H1 (cell line): ENCODE data around the gene GNG4.
A peak's percentile ranks its signal among the peaks of the same experiment; 100 is the strongest.
"Not testable (repeated sequence)": the region's sequence is repeated elsewhere in the genome, so short reads cannot be mapped to it uniquely, and the experiment has no call there.

Experiments
- ASH2L ChIP-seq: fragments of 200-600, 300-600 bp; sonication (generic); IDR thresholded peaks from one replicate; pipeline ENCODE4 v1.7.1; 2017; ENCODE audit warnings: low read length
- CBX8 ChIP-seq: fragments of 300-800, 300-1000 bp; sonication (generic); IDR thresholded peaks from 2 replicates; pipeline ENCODE4 v1.7.1; 2016; ENCODE audit warnings: low read depth, low read length, borderline replicate concordance
- CTCF ChIP-seq, 3 experiments: IDR thresholded peaks; 1 replicate in 2 of 3; 2 replicates in 1 of 3; pipeline versions ENCODE4 v1.5.1 to v1.6.1; 2011; ENCODE audit warnings: low read length in 3 of 3, mild to moderate bottlenecking in 3 of 3, inconsistent platforms in 2 of 3, low read depth in 1 of 3, moderate library complexity in 1 of 3; ENCODE audit not compliant: insufficient read depth in 1 of 3; ENCODE audit errors: control extremely low read depth in 1 of 3
- EZH2 ChIP-seq: fragments of 200-600 bp; sonication (generic); IDR thresholded peaks from 2 replicates; pipeline ENCODE4 v1.7.1; 2012; ENCODE audit warnings: low read depth, mild to moderate bottlenecking, moderate library complexity, low read length, inconsistent platforms; ENCODE audit not compliant: severe bottlenecking
- NRF1 ChIP-seq: IDR thresholded peaks from 2 replicates; pipeline ENCODE4 v1.6.1; 2011; ENCODE audit warnings: mild to moderate bottlenecking, low read depth, low read length, improper control_type of control experiment
- POLR2A ChIP-seq, 2 experiments: IDR thresholded peaks; 1 replicate in 1 of 2; 2 replicates in 1 of 2; pipeline ENCODE4 v1.6.1; 2011; ENCODE audit warnings: low read depth in 2 of 2, low read length in 2 of 2, mild to moderate bottlenecking in 2 of 2; ENCODE audit errors: control extremely low read depth in 1 of 2
- YY1 ChIP-seq: IDR thresholded peaks from 2 replicates; pipeline ENCODE4 v1.6.1; 2011; ENCODE audit warnings: low read depth, mild to moderate bottlenecking, low read length

GRCh38 chr1:235546369-235547155 is 103.0 kb downstream of the GNG4 start:
- TF ChIP-seq CTCF (IDR thresholded peaks at IDR 0.05; ENCODE audit: control extremely low read depth in 1 of 3, insufficient read depth in 1 of 3, low read depth in 1 of 3, low read length in 3 of 3): peak; percentile 13 to 41 (median 17); a peak in 3 of 4 replicates
- not testable (repeated sequence) for TF ChIP-seq EZH2; NRF1; POLR2A (IDR thresholded peaks at IDR 0.05; ENCODE audit: control extremely low read depth in 1 of 2, low read depth in 2 of 2, low read length in 2 of 2); YY1; CBX8; ASH2L
